Left renal cortex interstitium (tissue), 4 donors: ENCODE results near the gene GNAI2. TPM values are rescaled to one million over a fixed set of nuclear protein-coding genes. Genes with fewer than 3 reads are reported as not detected.
"Not testable (repeated sequence)": the region's sequence is repeated elsewhere in the genome, so short reads cannot be mapped to it uniquely, and the experiment has no call there.

Source experiments
- DNase-seq, 4 donors: peaks; one replicate each; pipeline ENCODE4 v3.0.0-alpha.2; 2013; ENCODE audit warnings: low read depth in 4 of 4, low spot score in 2 of 4, missing footprints in 1 of 4
- polyA plus RNA-seq, 4 donors: library from polyadenylated mRNA; unstranded; fragments of 120-200 nt; gene quantifications; one replicate each; pipeline ENCODE4 v1.2.1, GENCODE V29; 2013; ENCODE audit not compliant: insufficient read length in 4 of 4

The GNAI2 gene
- polyA plus RNA-seq, 4 donors, result 176 to 232 (median 220) TPM

- no peak for DNase-seq
Observed at GRCh38 chr3:50203809-50204803, 31.9 kb upstream of the GNAI2 start.

- no peak for DNase-seq
Observed at GRCh38 chr3:50204804-50205412, 31.1 kb upstream of the GNAI2 start, which contains the start of gene SLC38A3. Gene SLC38A3 (plus strand): TSS chr3:50205271. CDS start chr3:50214200, 8,929 bp downstream.

- DNase-seq, result no peak
Observed at GRCh38 chr3:50205413-50206276, 30.4 kb upstream of the GNAI2 start.

- DNase-seq, result no peak
Observed at GRCh38 chr3:50207359-50208042, 28.5 kb upstream of the GNAI2 start.

GRCh38 chr3:50208677-50209344 lies 27.2 kb upstream of the GNAI2 start:
- DNase-seq, result no peak

GRCh38 chr3:50210176-50210509 lies 25.9 kb upstream of the GNAI2 start:
- no peak for DNase-seq

- no peak for DNase-seq
Observed at GRCh38 chr3:50210510-50211367, 25.3 kb upstream of the GNAI2 start.

- DNase-seq, result not testable (repeated sequence)
Observed at GRCh38 chr3:50211368-50211717, 24.7 kb upstream of the GNAI2 start.

- no peak for DNase-seq
Observed at GRCh38 chr3:50211930-50212329, 24.1 kb upstream of the GNAI2 start.

GRCh38 chr3:50212502-50212901 lies 23.5 kb upstream of the GNAI2 start:
- no peak for DNase-seq

GRCh38 chr3:50212971-50213370 lies 23.0 kb upstream of the GNAI2 start:
- DNase-seq, result no peak

GRCh38 chr3:50213373-50213772 lies 22.6 kb upstream of the GNAI2 start:
- DNase-seq, result no peak

- no peak for DNase-seq
Observed at GRCh38 chr3:50214824-50215223, 21.2 kb upstream of the GNAI2 start.

GRCh38 chr3:50215529-50215928 lies 20.5 kb upstream of the GNAI2 start:
- no peak for DNase-seq

- no peak for DNase-seq
Observed at GRCh38 chr3:50217681-50218080, 18.3 kb upstream of the GNAI2 start.

- no peak for DNase-seq
Observed at GRCh38 chr3:50218448-50218847, 17.6 kb upstream of the GNAI2 start.

GRCh38 chr3:50219285-50219684 lies 16.7 kb upstream of the GNAI2 start:
- DNase-seq, result no peak

- no peak for DNase-seq
Observed at GRCh38 chr3:50220109-50220508, 15.9 kb upstream of the GNAI2 start.

- DNase-seq, result no peak
Observed at GRCh38 chr3:50221051-50221410, 15.0 kb upstream of the GNAI2 start.
